ENCODE results near the gene MAP3K10.

MAP3K10 gene

DNA sequence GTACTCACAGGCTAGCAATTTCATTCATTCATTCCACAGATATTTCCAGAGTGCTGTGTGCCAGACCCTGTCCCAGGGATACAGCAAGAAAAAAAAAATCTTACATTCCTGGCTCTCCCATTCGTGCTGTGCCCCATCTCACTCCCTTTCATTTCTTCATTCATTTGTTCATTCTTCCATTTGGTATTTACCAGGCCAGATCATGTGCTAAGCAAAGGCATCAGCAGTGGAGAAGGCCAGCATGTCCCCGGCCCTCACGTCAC is 2.3 kb downstream of the MAP3K10 start:
- peaks cover 12 to 16% of the 10 kb centered on the region in 2 experiments for H3K4me1 ChIP-seq (ENCODE audit: control insufficient read depth in 1 of 2, insufficient read depth in 1 of 2, low read depth in 1 of 2, low read length in 1 of 2)
- TF ChIP-seq, protein P1, sequence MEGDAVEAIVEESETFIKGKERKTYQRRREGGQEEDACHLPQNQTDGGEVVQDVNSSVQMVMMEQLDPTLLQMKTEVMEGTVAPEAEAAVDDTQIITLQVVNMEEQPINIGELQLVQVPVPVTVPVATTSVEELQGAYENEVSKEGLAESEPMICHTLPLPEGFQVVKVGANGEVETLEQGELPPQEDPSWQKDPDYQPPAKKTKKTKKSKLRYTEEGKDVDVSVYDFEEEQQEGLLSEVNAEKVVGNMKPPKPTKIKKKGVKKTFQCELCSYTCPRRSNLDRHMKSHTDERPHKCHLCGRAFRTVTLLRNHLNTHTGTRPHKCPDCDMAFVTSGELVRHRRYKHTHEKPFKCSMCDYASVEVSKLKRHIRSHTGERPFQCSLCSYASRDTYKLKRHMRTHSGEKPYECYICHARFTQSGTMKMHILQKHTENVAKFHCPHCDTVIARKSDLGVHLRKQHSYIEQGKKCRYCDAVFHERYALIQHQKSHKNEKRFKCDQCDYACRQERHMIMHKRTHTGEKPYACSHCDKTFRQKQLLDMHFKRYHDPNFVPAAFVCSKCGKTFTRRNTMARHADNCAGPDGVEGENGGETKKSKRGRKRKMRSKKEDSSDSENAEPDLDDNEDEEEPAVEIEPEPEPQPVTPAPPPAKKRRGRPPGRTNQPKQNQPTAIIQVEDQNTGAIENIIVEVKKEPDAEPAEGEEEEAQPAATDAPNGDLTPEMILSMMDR (IDR thresholded peaks at IDR 0.05): no peak

DNA sequence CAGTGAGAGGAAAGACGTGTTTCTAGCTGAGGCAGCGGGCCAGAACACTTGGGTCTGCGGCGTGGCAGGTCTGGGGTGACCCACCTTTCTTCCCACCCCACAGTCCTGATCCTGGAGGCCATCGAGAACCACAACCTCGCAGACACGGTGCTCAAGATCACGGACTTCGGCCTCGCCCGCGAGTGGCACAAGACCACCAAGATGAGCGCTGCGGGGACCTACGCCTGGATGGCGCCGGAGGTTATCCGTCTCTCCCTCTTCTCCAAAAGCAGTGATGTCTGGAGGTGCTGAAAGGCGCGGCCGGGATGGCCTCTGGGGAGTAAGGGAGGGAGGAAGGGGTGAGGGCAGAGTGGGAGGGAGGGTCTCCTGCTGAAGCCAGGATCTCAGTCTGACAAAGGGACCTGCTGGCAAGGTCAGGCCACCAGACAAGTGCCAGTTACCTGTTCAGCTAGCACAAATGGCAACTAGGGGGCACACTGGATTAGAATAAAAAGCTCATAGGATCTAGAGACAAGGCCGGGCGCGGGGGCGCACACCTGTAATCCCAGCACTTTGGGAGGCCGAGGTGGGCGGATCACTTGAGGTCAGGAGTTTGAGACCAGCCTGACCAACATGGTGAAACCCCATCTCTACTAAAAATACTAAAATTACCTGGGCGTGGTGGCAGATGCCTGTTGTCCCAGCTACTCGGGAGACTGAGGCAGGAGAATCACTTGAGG is 7.2 kb downstream of the MAP3K10 start:
- Histone ChIP-seq H3K36me3 (no peaks in the 10 kb centered on the region), H3K4me1 (ENCODE audit: control insufficient read depth in 1 of 2, insufficient read depth in 1 of 2, low read depth in 1 of 2, low read length in 1 of 2) (no peaks in the 10 kb centered on the region), H3K4me3 (ENCODE audit: low read depth in 1 of 2, low read length in 1 of 2) (no peak overlapping the region), H3K9me3 (no peaks in the 10 kb centered on the region), H3K27me3 (peaks cover 5% of the 10 kb centered on the region), H3K27ac (no peak overlapping the region)
- TF ChIP-seq, protein P1 (IDR thresholded peaks at IDR 0.05): no peak

More for the DNA sequence above, 2.3 kb downstream of the MAP3K10 start:
- H3K36me3 ChIP-seq: no peaks in the 10 kb centered on the region
- H3K27ac ChIP-seq: no peak overlapping the region
- H3K4me3 ChIP-seq (ENCODE audit: low read depth in 1 of 2, low read length in 1 of 2): no peak overlapping the region
- H3K27me3 ChIP-seq: peaks cover 49% of the 10 kb centered on the region
- no peaks in the 10 kb centered on the region for H3K9me3 ChIP-seq

DNA sequence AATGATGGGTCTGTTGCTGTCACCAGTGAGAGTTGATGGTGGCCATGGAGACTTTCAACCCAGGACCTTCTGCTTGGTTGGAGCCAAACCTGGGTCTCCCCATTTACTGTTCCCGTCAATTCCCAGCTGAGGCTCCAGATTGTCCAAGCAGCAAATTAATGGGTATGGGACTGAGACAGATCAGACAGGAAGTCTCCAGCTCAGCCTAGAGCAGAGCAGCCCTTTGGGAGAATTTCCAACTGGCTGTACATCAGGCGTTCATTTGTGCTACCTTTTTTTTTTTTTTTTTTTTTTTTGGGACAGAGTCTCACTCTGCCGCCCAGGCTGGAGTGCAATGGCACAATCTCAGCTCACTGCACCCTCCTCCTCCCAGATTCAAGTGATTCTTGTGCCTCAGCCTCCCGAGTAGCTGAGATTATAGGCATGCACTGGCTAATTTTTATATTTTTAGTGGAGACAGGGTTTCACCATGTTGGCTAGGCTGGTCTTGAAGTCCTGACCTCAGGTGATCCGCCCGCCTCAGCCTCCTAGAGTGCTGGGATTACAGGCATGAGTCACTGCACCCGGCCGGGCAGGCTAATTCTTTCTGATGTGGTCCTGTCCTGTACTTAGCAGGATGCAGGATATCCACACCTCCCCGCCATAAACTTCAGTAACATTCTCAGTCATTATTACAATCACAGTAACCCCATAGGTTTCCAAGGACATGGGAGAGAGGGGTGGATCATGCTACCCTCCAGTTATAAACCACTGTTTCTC is 9.3 kb downstream of the MAP3K10 start:
- TF ChIP-seq, protein P1 (IDR thresholded peaks at IDR 0.05): no peak
- Histone ChIP-seq H3K9me3 (no peaks in the 10 kb centered on the region), H3K4me1 (ENCODE audit: control insufficient read depth in 1 of 2, insufficient read depth in 1 of 2, low read depth in 1 of 2, low read length in 1 of 2) (no peaks in the 10 kb centered on the region), H3K27me3 (no peaks in the 10 kb centered on the region), H3K4me3 (ENCODE audit: low read depth in 1 of 2, low read length in 1 of 2) (no peak overlapping the region), H3K36me3 (no peaks in the 10 kb centered on the region), H3K27ac (no peak overlapping the region)

DNA sequence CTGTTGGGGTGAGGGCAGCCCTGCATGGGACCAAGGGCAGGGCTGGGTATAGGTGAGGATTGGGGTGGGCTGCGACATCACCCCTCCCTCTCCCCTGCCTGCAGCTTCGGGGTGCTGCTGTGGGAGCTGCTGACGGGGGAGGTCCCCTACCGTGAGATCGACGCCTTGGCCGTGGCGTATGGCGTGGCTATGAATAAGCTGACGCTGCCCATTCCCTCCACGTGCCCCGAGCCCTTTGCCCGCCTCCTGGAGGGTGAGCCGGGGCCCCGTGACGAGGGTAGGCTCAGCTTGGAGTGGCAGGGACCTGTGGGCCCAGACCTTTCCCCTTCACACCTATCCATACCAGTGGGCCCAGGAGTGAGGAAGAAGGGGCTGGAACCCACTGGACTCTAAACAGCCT is 13.2 kb downstream of the MAP3K10 start:
- Histone ChIP-seq H3K9me3 (no peaks in the 10 kb centered on the region), H3K27me3 (no peaks in the 10 kb centered on the region), H3K27ac (no peak overlapping the region), H3K4me3 (ENCODE audit: low read depth in 1 of 2, low read length in 1 of 2) (no peak overlapping the region), H3K4me1 (ENCODE audit: control insufficient read depth in 1 of 2, insufficient read depth in 1 of 2, low read depth in 1 of 2, low read length in 1 of 2) (no peaks in the 10 kb centered on the region), H3K36me3 (no peaks in the 10 kb centered on the region)
- TF ChIP-seq, protein P1 (IDR thresholded peaks at IDR 0.05): no peak

DNA sequence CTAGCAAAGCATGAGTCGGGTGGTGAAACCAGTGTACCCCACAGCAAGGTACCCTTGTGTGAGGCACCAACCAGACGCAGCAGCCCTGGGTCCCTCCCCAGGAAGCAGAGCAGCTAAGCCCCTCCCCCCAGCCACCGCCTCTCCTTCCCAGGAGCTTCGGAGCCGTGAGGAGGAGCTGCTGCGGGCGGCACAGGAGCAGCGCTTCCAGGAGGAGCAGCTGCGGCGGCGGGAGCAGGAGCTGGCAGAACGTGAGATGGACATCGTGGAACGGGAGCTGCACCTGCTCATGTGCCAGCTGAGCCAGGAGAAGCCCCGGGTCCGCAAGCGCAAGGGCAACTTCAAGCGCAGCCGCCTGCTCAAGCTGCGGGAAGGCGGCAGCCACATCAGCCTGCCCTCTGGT is 14.5 kb downstream of the MAP3K10 start:
- Histone ChIP-seq H3K27me3 (no peaks in the 10 kb centered on the region), H3K4me3 (ENCODE audit: low read depth in 1 of 2, low read length in 1 of 2) (no peak overlapping the region), H3K36me3 (no peaks in the 10 kb centered on the region), H3K4me1 (ENCODE audit: control insufficient read depth in 1 of 2, insufficient read depth in 1 of 2, low read depth in 1 of 2, low read length in 1 of 2) (no peaks in the 10 kb centered on the region), H3K9me3 (no peaks in the 10 kb centered on the region), H3K27ac (no peak overlapping the region)
- TF ChIP-seq, protein P1 (IDR thresholded peaks at IDR 0.05): no peak

Data from neutrophil (primary cell).